GM23338 (cell line): ENCODE data around the gene TSPAN32. TPM values are rescaled to one million over a fixed set of nuclear protein-coding genes. Genes with fewer than 3 reads are reported as not detected.

ENCODE experiments used
- ATAC-seq: fragments of 200-7000 bp; cut with Tn5 transposase; 3 replicates; pipeline ENCODE4 v1.9.1; 2020
- DNase-seq: peaks from one replicate; pipeline ENCODE4 v3.0.0-alpha.2; 2015; ENCODE audit warnings: low spot score
- H2AFZ ChIP-seq: fragments of 200-600 bp; sonication (generic); 2 replicates; pipeline ENCODE4 v1.8.0; 2016; ENCODE audit warnings: antibody characterized with exemption, mild to moderate bottlenecking, moderate library complexity
- H3F3A ChIP-seq: fragments of 200-600 bp; sonication (generic); replicated peaks from 2 replicates; pipeline ENCODE4 v1.8.0; 2017; ENCODE audit warnings: antibody characterized with exemption, mixed run types, low read depth
- H3K27ac ChIP-seq: fragments of 200-600 bp; sonication (generic); 2 replicates; pipeline ENCODE4 v1.6.1; 2016; ENCODE audit warnings: low read depth
- H3K27me3 ChIP-seq: fragments of 200-600 bp; sonication (generic); 2 replicates; pipeline ENCODE4 v1.8.0; 2016; ENCODE audit warnings: mild to moderate bottlenecking, mixed run types, moderate library complexity; ENCODE audit not compliant: insufficient read depth
- H3K36me3 ChIP-seq: fragments of 200-600 bp; sonication (generic); 2 replicates; pipeline ENCODE4 v1.8.0; 2016; ENCODE audit warnings: mild to moderate bottlenecking; ENCODE audit not compliant: insufficient read depth
- H3K4me1 ChIP-seq: fragments of 200-600 bp; sonication (generic); 2 replicates; pipeline ENCODE4 v1.8.0; 2016; ENCODE audit warnings: mild to moderate bottlenecking, moderate library complexity; ENCODE audit not compliant: insufficient read depth
- H3K4me2 ChIP-seq: fragments of 200-600 bp; sonication (generic); 2 replicates; pipeline ENCODE4 v1.7.1; 2017; ENCODE audit warnings: mixed run types
- H3K4me3 ChIP-seq: fragments of 200-600 bp; sonication (generic); 2 replicates; pipeline ENCODE4 v1.6.1; 2016; ENCODE audit warnings: mixed run types
- H3K79me2 ChIP-seq: fragments of 200-600 bp; sonication (generic); replicated peaks from 2 replicates; pipeline ENCODE4 v1.8.0; 2017; ENCODE audit warnings: mild to moderate bottlenecking; ENCODE audit not compliant: insufficient read depth
- H3K9me2 ChIP-seq: fragments of 200-600 bp; sonication (generic); 2 replicates; pipeline ENCODE4 v1.8.0; 2017; ENCODE audit not compliant: insufficient read depth
- H4K20me1 ChIP-seq: fragments of 200-600 bp; sonication (generic); replicated peaks from 2 replicates; pipeline ENCODE4 v1.8.0; 2017; ENCODE audit warnings: mild to moderate bottlenecking; ENCODE audit not compliant: insufficient read depth
- H3K27ac Mint-ChIP-seq: 2 replicates; pipeline ENCODE4 v1.8.0; 2020; ENCODE audit warnings: inconsistent platforms, mild to moderate bottlenecking, moderate library complexity, mixed read lengths
- H3K27me3 Mint-ChIP-seq: 3 replicates; pipeline ENCODE4 v1.8.0; 2022; ENCODE audit warnings: low read depth, mild to moderate bottlenecking, moderate library complexity, mixed read lengths, inconsistent platforms; ENCODE audit not compliant: insufficient read depth, poor library complexity
- H3K36me3 Mint-ChIP-seq: 3 replicates; pipeline ENCODE4 v1.8.0; 2021; ENCODE audit warnings: low read depth, mild to moderate bottlenecking, inconsistent platforms, moderate library complexity, mixed read lengths
- H3K4me1 Mint-ChIP-seq: 3 replicates; pipeline ENCODE4 v1.8.0; 2020; ENCODE audit warnings: mild to moderate bottlenecking, inconsistent platforms, mixed read lengths
- H3K4me3 Mint-ChIP-seq: 3 replicates; pipeline ENCODE4 v1.8.0; 2021; ENCODE audit warnings: moderate library complexity, mild to moderate bottlenecking, inconsistent platforms, mixed read lengths
- H3K9me3 Mint-ChIP-seq: 3 replicates; pipeline ENCODE4 v1.8.0; 2020; ENCODE audit warnings: moderate library complexity, mild to moderate bottlenecking, inconsistent platforms, mixed read lengths
- CREB1 ChIP-seq: fragments of 250-450 bp; sonication (Bioruptor Pico); IDR thresholded peaks from 2 replicates; pipeline ENCODE4 v1.5.0; 2020; ENCODE audit warnings: low read depth, mild to moderate bottlenecking, moderate library complexity
- CTCF ChIP-seq, 2 experiments: fragments of 200-600 bp in 1 of 2; sonication (generic) in 1 of 2; conservative IDR thresholded peaks; 2 replicates each; pipeline versions ENCODE4 v1.5.1 to v1.6.1; 2016 to 2017; ENCODE audit warnings: antibody characterized with exemption in 2 of 2, low read depth in 2 of 2, mild to moderate bottlenecking in 2 of 2, moderate library complexity in 1 of 2
- ETS1 ChIP-seq: IDR thresholded peaks from 2 replicates; pipeline ENCODE4 v1.6.1; 2016; ENCODE audit warnings: antibody characterized with exemption
- EZH2 ChIP-seq: fragments of 200-600 bp; sonication (generic); IDR thresholded peaks from one replicate; pipeline ENCODE4 v1.8.0; 2017; ENCODE audit warnings: antibody characterized with exemption, mild to moderate bottlenecking, low read depth; ENCODE audit not compliant: unreplicated experiment
- EZH2phosphoT487 ChIP-seq: fragments of 200-600 bp; sonication (generic); IDR thresholded peaks from one replicate; pipeline ENCODE4 v1.8.1; 2018; ENCODE audit warnings: antibody characterized with exemption; ENCODE audit not compliant: unreplicated experiment
- JUNB ChIP-seq: IDR thresholded peaks from one replicate; pipeline ENCODE4 v1.6.1; 2016; ENCODE audit warnings: antibody characterized with exemption; ENCODE audit not compliant: unreplicated experiment
- NANOG ChIP-seq: IDR thresholded peaks from 2 replicates; pipeline ENCODE4 v1.6.1; 2016; ENCODE audit warnings: antibody characterized with exemption, borderline replicate concordance
- POLR2AphosphoS5 ChIP-seq: IDR thresholded peaks from 2 replicates; pipeline ENCODE4 v1.6.1; 2016; ENCODE audit warnings: antibody characterized with exemption, low read depth
- REST ChIP-seq: IDR thresholded peaks from one replicate; pipeline ENCODE4 v1.6.1; 2018; ENCODE audit warnings: antibody characterized with exemption; ENCODE audit not compliant: unreplicated experiment
- STAT1 ChIP-seq: IDR thresholded peaks from one replicate; pipeline ENCODE4 v1.6.1; 2016; ENCODE audit warnings: antibody characterized with exemption; ENCODE audit not compliant: unreplicated experiment
- ZNF114 ChIP-seq: fragments of 250-450 bp; sonication (Bioruptor Pico); IDR thresholded peaks from 2 replicates; pipeline ENCODE4 v1.5.0; 2020; ENCODE audit warnings: mild to moderate bottlenecking, moderate library complexity
- ZNF331 ChIP-seq: fragments of 250-450 bp; sonication (Bioruptor Pico); IDR thresholded peaks from 2 replicates; pipeline ENCODE4 v1.5.0; 2020; ENCODE audit warnings: low read depth, mild to moderate bottlenecking, moderate library complexity
- polyA plus RNA-seq: library from polyadenylated mRNA; unstranded; fragments of >200 nt; fragmentation: Nextera tagmentation; extraction: Ambion mirVana; gene quantifications from 2 replicates; pipeline ENCODE4 v1.2.1, GENCODE V29; 2016
- total RNA-seq: library from RNA; depleted of rRNA; stranded (reverse); fragments of >200 nt; shearing (Covaris generic); gene quantifications from 2 replicates; pipeline ENCODE4 v1.2.3, GENCODE V29; 2014
- TF ChIP-seq, protein P1 (sequence below): fragments of 250-450 bp; sonication (Bioruptor Pico); IDR thresholded peaks from 2 replicates; pipeline ENCODE4 v1.5.0; 2020; ENCODE audit warnings: mild to moderate bottlenecking, moderate library complexity

TSPAN32 gene
- total and polyA plus RNA-seq, 2 experiments from 2014 or later, result not detected

GRCh38 chr11:2320568-2321310 is 18.9 kb downstream of the TSPAN32 start:
- Mint-ChIP-seq H3K9me3 (peaks cover 8% of the 10 kb centered on the region; the same call in 2 of the 3 replicates), H3K27me3 (peaks cover 5% of the 10 kb centered on the region), H3K36me3 (no peaks in the 10 kb centered on the region; the same call in 2 of the 3 replicates), H3K4me1 (no peaks in the 10 kb centered on the region), H3K27ac (no peak overlapping the region), H3K4me3 (no peak overlapping the region)
- no peaks in the 10 kb centered on the region for H3K79me2 ChIP-seq
- H3K4me3 ChIP-seq, result no peak overlapping the region
- DNase-seq (no peak), ATAC-seq (no peak)
- no peaks in the 10 kb centered on the region for H3K9me2 ChIP-seq
- H4K20me1 ChIP-seq, result no peaks in the 10 kb centered on the region
- H3K36me3 ChIP-seq, result no peaks in the 10 kb centered on the region
- H3K4me1 ChIP-seq, result no peaks in the 10 kb centered on the region
- H3K27me3 ChIP-seq, result no peaks in the 10 kb centered on the region
- H3K27ac ChIP-seq, result no peak overlapping the region
- H3K4me2 ChIP-seq, result no peak overlapping the region
- TF ChIP-seq POLR2AphosphoS5, result no peak
- TF ChIP-seq EZH2phosphoT487, result no peak
- TF ChIP-seq CREB1 (CRISPR knock-in tag), result no peak
- TF ChIP-seq ZNF331 (CRISPR knock-in tag), result no peak
- TF ChIP-seq ETS1, result no peak
- no peak for TF ChIP-seq ZNF114 (CRISPR knock-in tag)
- TF ChIP-seq STAT1, result no peak
- TF ChIP-seq EZH2, result no peak
- TF ChIP-seq CTCF (conservative IDR thresholded peaks at IDR 0.05; ENCODE audit: low read depth in 2 of 2), result no peak
- no peak for TF ChIP-seq REST
- TF ChIP-seq JUNB, result no peak
- TF ChIP-seq NANOG, result no peak
- TF ChIP-seq, protein P1, sequence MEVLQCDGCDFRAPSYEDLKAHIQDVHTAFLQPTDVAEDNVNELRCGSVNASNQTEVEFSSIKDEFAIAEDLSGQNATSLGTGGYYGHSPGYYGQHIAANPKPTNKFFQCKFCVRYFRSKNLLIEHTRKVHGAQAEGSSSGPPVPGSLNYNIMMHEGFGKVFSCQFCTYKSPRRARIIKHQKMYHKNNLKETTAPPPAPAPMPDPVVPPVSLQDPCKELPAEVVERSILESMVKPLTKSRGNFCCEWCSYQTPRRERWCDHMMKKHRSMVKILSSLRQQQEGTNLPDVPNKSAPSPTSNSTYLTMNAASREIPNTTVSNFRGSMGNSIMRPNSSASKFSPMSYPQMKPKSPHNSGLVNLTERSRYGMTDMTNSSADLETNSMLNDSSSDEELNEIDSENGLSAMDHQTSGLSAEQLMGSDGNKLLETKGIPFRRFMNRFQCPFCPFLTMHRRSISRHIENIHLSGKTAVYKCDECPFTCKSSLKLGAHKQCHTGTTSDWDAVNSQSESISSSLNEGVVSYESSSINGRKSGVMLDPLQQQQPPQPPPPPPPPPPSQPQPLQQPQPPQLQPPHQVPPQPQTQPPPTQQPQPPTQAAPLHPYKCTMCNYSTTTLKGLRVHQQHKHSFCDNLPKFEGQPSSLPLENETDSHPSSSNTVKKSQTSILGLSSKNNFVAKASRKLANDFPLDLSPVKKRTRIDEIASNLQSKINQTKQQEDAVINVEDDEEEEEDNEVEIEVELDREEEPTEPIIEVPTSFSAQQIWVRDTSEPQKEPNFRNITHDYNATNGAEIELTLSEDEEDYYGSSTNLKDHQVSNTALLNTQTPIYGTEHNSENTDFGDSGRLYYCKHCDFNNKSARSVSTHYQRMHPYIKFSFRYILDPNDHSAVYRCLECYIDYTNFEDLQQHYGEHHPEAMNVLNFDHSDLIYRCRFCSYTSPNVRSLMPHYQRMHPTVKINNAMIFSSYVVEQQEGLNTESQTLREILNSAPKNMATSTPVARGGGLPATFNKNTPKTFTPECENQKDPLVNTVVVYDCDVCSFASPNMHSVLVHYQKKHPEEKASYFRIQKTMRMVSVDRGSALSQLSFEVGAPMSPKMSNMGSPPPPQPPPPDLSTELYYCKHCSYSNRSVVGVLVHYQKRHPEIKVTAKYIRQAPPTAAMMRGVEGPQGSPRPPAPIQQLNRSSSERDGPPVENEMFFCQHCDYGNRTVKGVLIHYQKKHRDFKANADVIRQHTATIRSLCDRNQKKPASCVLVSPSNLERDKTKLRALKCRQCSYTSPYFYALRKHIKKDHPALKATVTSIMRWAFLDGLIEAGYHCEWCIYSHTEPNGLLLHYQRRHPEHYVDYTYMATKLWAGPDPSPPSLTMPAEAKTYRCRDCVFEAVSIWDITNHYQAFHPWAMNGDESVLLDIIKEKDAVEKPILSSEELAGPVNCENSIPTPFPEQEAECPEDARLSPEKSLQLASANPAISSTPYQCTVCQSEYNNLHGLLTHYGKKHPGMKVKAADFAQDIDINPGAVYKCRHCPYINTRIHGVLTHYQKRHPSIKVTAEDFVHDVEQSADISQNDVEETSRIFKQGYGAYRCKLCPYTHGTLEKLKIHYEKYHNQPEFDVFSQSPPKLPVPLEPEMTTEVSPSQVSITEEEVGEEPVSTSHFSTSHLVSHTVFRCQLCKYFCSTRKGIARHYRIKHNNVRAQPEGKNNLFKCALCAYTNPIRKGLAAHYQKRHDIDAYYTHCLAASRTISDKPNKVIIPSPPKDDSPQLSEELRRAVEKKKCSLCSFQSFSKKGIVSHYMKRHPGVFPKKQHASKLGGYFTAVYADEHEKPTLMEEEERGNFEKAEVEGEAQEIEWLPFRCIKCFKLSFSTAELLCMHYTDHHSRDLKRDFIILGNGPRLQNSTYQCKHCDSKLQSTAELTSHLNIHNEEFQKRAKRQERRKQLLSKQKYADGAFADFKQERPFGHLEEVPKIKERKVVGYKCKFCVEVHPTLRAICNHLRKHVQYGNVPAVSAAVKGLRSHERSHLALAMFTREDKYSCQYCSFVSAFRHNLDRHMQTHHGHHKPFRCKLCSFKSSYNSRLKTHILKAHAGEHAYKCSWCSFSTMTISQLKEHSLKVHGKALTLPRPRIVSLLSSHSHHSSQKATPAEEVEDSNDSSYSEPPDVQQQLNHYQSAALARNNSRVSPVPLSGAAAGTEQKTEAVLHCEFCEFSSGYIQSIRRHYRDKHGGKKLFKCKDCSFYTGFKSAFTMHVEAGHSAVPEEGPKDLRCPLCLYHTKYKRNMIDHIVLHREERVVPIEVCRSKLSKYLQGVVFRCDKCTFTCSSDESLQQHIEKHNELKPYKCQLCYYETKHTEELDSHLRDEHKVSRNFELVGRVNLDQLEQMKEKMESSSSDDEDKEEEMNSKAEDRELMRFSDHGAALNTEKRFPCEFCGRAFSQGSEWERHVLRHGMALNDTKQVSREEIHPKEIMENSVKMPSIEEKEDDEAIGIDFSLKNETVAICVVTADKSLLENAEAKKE (CRISPR knock-in tag), result no peak
- no peaks in the 10 kb centered on the region for H3F3A ChIP-seq
- no peak overlapping the region for H2AFZ ChIP-seq
